GM18858 (cell line): ENCODE results near the gene POLE.

Experiments used
- ATAC-seq: cut with Tn5 transposase; IDR thresholded peaks from one replicate; pipeline ENCODE4 v1.9.1; 2021; ENCODE audit not compliant: unreplicated experiment

The POLE gene, protein sequence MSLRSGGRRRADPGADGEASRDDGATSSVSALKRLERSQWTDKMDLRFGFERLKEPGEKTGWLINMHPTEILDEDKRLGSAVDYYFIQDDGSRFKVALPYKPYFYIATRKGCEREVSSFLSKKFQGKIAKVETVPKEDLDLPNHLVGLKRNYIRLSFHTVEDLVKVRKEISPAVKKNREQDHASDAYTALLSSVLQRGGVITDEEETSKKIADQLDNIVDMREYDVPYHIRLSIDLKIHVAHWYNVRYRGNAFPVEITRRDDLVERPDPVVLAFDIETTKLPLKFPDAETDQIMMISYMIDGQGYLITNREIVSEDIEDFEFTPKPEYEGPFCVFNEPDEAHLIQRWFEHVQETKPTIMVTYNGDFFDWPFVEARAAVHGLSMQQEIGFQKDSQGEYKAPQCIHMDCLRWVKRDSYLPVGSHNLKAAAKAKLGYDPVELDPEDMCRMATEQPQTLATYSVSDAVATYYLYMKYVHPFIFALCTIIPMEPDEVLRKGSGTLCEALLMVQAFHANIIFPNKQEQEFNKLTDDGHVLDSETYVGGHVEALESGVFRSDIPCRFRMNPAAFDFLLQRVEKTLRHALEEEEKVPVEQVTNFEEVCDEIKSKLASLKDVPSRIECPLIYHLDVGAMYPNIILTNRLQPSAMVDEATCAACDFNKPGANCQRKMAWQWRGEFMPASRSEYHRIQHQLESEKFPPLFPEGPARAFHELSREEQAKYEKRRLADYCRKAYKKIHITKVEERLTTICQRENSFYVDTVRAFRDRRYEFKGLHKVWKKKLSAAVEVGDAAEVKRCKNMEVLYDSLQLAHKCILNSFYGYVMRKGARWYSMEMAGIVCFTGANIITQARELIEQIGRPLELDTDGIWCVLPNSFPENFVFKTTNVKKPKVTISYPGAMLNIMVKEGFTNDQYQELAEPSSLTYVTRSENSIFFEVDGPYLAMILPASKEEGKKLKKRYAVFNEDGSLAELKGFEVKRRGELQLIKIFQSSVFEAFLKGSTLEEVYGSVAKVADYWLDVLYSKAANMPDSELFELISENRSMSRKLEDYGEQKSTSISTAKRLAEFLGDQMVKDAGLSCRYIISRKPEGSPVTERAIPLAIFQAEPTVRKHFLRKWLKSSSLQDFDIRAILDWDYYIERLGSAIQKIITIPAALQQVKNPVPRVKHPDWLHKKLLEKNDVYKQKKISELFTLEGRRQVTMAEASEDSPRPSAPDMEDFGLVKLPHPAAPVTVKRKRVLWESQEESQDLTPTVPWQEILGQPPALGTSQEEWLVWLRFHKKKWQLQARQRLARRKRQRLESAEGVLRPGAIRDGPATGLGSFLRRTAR (N-terminal part only)

DNA sequence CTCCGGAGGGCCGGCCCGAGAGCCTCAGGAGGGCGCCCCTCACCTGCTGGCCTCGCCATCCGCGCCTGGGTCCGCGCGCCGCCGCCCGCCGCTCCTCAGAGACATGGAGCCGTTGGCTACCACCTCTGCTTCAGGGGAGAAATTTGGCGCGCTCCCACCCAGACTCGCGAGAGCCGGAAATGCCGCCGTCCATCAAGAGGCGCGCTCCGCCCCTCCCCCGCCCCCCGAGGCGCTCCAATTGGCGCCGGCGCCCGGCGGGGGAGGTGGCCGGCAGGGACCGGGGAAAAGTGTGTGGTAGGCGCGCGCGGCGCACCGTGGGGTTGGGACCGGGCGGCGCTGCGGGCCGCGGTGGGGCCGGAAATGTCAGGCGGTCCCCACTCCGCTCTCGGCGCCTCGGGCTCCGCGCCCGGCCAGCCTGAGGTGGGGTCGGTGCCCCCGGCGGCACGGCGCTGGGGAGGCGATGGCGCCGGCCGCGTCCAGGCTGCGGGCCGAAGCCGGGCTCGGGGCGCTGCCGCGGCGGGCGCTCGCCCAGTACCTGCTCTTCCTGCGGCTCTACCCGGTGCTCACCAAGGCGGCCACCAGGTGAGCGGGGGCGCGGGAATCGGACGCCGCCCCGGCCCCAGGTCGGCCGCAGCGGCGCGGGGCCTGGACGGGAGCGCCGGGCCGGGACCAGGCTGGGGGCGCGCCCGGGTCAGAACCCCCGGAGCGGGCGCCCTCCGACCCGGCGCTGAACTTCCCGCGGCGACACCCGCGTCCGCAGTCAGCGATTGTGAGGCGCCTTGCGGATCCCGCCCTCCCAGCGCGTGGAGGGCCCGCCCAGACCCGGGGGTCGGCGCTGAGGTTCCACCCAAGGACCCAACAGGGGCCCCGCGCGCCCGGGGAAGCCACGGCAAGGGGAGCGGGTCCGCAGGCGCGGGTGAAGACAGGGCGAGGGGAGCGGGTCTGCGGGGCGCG lies at the start of gene POLE, which contains the start of gene PXMP2:
TSS of gene POLE (minus strand) at position 132 of the 954 bp plus-strand sequence. CDS start at position 105, 27 bp downstream.
TSS of gene PXMP2 (plus strand) at position 377 of the 954 bp plus-strand sequence. CDS start at position 461, 84 bp downstream.
- peak; percentile 88 for ATAC-seq

DNA sequence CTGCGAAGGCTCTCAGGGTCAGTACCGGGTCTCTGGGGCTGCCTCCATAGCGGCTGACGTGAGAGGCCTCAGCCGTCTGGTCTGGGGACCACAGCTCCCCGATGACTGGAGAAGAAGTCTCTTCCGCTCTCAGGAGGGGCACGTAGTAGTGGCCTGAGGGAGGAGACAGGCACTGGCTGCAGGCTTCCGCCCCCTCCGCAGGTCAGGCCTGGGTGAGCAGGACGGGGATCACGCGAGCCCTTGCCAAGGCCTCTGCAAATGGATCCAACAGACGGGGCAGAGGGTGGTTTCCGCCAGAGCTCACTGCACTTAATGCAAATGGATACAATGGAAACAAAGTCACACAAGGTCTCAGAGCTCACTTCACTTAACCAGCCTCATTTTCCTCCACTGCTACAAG lies 49.8 kb upstream of the POLE start:
- no peak for ATAC-seq

DNA sequence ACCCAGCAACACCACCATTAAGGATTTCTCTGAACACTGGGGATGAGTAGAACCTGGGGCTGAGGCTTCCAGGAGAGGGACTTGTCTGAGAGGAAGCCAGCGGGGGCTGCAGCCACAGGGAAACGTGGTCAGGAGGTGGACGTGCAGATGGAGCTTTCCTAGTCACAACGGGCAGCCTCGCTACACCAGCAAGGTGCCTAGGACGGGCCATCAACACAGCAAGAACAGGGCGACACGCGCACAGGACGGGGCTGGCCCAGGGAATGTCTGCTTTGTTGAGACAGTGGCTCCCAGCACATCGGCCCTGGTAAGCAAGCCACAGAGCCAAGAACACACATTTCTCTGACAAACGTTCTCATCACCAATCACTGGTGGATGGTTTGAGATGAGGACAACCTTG lies 49.2 kb upstream of the POLE start:
- ATAC-seq, result no peak

DNA sequence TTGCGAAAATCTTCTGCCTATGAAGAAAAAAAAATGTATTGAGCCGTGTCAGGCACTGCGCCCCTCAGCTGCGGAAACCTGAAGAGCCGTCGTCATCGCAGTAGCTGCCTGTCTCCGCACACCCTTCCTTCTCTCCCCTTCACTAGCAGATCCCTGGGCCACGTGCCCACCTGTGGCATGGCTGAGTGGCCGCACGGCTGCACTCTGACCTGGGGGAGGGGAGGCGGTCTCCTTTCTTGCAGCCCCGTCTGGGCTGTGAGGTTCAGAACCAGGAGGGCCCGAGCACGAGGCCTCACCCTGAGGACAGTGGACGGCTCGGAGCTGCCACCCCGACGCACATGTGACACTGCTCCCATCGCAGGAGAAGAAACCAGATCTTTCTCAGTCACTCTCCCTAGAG lies 48.4 kb upstream of the POLE start:
- no peak for ATAC-seq

DNA sequence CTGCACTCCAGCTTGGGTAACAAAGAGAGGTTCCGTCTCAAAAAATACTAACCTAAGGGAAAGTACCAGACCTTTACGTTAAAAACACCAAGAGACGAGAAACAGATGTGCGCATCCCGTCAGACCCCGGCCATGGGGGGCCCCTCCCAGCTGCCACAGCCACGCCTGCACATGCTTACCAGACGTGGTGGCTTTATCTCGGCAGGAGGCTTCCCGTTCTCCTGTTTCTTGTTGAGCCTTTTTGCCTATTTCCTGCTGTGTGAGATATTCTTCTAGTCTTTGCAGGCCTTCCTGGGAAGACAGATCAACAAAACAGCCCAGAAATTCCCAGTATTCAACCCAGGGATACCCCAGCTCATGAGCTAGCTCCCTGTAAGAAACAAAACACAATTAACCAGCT lies 47.1 kb upstream of the POLE start:
- ATAC-seq, result no peak

DNA sequence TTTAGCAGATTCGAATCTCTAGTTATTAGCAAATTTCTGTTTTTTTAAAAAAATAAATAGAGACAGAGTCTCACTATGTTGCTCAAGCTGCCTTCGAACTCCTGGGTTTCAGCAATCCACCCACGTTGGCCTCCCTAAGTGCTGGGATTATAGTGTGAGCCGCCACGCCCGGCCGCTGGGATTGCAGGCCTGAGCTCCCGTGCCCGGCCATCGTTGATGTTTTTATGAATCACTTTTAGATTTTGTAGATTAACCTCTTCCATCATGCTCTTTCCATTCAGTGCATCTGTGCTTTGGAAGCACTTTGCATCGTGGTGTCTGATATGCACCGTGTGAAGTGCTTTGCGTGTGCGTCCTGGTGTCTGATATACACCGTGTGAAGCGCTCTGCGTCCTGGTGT lies 44.4 kb upstream of the POLE start:
- no peak for ATAC-seq

DNA sequence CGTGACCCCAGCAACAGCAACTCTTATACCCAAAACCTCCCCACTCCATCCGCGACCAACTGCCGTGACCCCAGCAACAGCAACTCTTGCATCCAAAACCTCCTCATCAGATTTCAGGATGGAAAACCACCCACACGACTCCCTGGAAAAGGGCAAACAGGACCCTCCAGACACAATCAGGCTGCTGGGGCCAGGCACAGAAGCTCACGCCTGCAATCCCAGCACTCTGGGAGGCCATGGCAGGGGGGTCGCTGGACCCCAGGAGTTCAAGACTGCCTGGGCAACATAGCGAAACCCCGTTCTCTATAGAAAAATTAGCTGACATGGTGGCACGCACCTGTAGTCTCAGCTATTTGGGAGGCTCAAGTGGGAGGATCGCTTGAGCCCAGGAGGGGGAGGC lies 43.2 kb upstream of the POLE start:
- ATAC-seq, result no peak

DNA sequence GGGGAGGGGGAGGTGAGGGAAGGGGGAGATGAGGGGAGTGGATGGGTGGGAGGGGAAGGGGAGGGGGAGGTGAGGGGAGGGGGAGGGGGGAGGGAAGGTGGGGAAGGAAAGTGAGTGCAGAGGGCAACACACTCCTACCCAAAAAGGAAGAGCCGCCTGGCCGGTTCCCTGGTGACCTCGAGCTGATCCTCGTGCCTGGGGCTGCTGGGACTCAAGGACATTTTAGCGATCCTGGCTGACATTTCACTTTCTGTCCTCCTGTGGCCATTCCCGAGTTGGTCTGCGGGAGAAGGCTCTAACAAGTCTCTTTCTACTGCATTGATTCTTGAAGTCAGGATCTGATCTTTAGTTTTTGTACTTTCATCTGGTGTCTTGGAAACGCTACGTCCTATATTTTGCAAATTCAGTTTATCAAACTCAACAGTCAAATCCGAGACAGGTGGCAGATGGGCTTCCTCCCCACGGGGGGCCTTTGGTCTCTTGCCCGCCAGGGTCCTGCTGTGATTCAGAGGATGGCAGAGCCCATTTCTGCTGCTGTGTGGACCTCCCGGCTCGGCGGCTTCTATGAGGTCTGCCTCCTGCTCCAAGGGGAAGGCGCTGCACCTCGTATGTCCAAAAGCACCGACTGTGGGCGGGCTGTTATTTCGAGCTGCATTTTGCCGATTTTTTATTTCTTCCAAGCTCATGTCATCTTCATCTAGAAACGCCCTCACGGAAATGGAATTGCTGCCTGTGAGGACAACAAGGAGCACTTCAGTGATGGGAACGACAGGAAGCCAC lies 42.6 kb upstream of the POLE start:
- ATAC-seq, result no peak

DNA sequence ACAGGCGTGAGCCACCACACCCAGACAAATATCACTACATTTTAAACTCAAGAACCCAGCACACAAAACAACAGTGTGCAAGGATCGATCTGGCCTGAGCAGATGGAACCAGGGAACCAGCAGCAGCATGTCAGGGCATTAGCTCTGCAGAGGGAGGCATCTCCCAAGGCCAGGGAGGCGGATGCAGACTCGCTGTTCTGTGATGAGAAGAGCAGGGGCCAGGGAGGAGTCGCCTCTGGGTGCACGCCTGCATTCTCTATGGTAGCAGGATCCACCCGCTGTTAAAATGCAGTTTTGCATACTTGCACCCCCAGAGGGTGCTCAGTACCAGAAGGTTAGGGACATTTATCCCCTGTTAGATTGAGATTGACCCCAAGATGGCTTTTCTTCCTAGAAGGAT lies 41.4 kb upstream of the POLE start:
- no peak for ATAC-seq

DNA sequence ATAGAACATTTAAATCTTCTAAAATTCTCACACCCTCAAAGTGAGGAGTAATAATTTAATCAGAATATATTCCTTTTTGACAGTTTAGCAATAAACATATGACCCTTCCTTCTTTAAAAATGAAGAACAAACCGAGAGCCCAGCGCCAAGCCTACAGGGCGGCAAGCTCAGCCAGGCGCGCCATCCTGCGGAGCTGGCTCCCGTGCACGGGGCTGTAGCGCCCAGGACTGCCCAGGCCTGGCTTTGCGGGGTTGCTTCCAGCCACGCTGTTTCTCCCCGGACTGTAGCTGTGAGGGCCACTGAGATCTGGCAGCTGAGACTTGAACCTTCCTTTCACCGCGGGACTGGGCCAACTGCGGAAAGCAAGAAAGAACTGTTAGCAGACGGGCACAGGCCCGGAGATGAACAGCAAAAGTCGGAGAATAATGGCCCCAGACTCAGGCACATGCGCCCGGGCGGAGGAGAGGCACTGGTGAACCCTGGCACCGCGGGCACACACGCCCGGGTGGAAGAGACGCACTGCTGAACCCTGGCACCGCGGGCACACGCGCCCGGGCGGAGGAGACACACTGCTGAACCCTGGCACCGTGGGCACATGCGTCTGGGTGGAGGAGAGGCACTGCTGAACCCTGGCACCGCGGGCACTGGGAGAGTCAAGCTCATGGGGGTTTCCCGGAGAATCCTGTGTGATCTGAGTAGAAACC lies 40.1 kb upstream of the POLE start:
- ATAC-seq, result no peak

DNA sequence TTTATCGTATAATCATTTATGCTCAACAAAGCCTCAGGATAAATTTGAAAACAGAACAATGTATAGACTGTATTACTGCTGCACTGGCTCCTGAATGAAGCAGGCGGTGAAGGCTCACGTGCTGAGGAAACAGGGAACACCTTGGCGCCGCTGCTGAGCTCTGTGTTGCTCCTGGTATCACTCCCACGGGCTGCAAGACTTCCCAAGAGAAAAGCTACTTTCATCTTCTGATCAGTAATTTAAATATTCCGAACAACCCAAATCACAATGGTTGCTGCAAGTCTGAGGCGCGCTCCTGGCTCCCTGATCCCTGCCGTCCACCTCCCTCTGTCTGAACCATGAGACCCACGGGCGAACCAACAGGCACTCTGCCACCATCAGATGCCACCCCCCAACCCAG lies 39.2 kb upstream of the POLE start:
- no peak for ATAC-seq

DNA sequence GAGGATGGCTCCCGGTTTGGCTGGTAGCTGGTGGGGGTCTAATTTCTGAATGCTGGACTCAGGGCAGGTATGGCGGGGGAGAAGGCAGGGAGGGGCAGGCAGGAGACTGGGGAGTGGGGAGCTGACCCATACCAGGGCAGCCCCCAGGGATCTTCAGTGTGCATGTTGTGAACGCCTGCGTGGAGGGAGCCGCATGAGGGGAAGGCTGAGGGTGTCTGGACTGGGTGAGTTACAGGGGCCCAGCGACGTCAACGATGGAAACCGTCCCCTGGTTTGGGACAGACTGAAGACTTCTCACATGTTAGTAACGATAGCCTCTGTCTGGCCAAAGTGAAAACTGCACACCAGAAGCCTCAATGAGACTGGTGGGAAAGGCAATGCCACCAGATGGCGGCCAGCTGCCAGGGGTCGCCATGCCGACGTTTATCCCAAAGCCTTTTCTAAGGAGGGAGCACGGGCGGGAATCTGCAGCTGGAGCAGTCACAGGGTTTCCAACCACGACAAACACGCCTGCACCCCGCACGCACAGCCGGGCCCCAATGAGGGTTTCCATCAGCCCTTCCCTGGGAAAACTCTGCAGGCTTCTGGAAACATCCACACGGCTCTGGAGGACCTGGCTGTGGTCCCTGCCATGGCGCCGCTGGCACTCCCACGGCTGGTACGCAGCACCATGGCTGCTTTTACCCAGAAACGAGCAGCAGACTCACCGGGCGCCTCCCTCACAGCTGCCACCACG lies 37.5 kb upstream of the POLE start:
- ATAC-seq, result no peak

DNA sequence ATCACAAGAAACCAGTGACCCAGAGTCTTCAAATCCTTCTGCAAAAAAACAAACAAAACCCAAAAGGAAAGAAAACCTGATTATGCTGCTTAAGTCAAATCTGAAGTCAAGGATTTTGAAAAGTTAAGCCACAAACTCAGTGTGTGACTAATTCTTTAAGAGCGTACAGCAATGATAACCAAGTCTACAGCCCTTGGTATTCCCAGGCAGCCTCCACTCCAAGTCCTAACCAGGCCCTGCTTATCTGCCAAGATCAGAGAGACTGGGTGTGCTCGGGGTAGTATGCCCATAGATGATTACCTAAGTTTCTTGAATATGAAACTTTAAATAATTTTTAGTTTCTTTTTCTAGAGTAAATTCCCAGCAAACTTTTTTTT lies 36.6 kb upstream of the POLE start:
- ATAC-seq, result no peak

DNA sequence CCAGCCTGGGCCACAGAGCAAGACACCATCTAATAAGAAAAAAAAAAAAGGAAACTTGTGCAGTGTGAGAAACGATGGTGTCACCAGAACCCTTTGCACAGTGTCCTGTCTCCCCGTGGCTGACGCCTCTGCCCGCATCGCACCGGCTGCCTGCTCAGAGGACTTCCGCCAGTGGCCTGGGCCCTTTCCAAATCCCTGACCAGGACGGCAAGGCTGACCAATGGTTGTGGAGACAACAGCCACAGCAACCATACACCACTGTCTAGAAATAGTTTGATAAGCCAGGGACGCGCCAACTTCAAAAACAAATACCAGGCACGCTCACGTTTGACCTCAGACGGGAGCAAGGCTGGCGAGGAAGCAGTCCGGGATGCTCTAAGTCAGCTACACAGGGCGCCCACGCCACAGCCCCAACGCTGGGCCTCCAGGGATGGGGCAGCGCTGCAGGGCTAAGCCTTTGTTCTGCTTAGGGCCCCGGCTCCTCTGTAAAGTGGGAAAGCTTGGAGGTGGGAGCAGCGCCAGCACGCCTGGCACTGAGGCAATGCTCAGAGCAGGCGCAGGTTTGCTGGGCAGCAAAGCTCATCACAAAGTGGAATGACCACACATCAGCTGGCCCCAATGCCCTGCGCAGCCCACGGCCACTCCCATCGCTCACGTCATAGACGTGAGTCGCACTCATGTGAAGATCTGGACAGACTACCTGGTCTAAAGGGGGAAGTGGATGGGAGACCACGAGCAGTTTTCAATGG lies 36.0 kb upstream of the POLE start:
- no peak for ATAC-seq

DNA sequence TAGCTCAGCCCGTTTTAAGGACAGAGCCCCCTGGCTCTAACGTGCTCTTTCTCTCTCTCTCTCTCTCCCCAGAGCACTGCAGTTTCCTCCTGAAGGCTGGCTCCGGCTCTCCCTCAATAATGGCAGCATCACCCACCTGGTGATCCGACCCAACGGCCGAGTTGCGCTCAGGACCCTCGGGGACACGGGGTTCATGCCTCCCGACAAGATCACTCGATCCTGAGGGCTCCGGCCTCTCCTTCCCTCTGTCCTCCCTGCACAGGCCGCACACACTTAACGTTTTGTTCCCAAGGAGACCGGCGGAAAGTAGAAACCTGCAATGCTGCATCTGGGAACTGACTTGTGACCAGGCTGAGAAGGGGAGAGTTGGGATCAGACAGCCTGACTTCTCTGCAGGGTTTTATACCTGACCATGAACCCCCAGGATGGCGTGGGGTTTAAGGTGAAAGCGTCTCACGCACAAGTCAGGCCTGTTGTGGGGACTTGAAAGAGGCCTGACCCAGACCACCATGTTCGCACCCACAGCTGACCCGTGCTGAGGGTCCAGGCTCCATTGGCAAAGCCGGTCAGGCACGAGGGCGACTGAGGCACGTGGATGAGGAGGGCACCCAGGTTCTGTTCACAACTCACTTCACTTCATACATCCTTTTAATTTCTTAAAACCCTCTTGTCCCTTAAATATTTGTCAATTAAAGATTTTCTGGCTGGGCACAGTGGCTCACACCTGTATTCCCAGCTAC lies 33.6 kb upstream of the POLE start:
- no peak for ATAC-seq

DNA sequence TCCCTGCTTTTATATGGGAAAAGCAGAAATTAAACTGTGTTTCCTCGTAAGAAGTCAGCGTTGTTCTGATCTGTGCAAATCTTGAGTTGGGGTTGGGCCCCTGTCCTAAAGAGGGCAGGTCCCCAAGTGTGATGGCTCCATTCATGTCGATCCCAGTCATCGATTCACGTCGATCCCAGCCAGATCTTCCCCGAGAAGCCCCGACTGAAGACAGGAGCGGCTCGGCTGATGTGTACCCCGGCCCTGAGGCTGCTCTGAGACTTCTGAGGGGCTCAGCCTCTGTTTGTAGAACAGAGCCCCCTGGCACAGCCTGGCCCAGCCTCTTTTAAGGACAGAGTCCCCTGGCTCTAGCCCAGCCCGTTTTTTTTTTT lies 32.8 kb upstream of the POLE start:
- no peak for ATAC-seq
